PC-9 (cell line): ENCODE results near the gene GPR32.

Experiments
- EZH2 ChIP-seq: fragments of 200-600 bp; sonication (generic); IDR thresholded peaks from 2 replicates; pipeline ENCODE4 v1.8.0; 2017; ENCODE audit warnings: antibody characterized with exemption, low read depth
- TF ChIP-seq, protein P1 (sequence below): fragments of 200-600 bp; sonication (generic); conservative IDR thresholded peaks from 2 replicates; pipeline ENCODE4 v1.6.1; 2017; ENCODE audit warnings: mixed run types, antibody characterized with exemption, mild to moderate bottlenecking, moderate library complexity

DNA sequence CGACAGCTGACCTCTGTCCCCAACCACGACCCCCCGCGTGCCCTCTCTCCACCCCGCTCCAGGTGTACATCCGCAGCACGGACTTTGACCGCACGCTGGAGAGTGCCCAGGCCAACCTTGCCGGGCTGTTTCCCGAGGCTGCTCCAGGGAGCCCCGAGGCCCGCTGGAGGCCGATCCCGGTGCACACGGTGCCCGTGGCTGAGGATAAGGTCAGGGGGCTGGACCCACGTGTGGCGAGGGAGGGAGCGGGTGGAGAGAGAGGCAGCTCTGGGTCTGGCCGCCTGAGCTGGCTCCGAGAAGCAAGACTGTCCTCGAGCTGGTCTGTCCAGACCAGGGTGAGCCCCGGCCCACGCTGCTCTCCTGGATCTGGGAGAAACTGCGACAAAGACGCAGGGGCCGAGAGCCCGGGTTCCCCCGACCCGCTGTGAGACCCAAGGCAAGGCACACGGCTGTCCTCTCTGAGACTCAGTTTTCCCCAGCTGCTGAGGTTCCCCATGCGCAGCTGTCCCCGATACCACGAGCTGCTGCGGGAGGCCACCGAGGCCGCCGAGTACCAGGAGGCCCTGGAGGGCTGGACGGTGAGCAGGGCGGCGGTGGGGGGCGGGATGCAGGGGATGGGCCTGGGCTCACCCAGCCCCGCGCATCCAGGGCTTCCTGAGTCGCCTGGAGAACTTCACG lies 21.5 kb downstream of the GPR32 start:
- TF ChIP-seq, protein P1, sequence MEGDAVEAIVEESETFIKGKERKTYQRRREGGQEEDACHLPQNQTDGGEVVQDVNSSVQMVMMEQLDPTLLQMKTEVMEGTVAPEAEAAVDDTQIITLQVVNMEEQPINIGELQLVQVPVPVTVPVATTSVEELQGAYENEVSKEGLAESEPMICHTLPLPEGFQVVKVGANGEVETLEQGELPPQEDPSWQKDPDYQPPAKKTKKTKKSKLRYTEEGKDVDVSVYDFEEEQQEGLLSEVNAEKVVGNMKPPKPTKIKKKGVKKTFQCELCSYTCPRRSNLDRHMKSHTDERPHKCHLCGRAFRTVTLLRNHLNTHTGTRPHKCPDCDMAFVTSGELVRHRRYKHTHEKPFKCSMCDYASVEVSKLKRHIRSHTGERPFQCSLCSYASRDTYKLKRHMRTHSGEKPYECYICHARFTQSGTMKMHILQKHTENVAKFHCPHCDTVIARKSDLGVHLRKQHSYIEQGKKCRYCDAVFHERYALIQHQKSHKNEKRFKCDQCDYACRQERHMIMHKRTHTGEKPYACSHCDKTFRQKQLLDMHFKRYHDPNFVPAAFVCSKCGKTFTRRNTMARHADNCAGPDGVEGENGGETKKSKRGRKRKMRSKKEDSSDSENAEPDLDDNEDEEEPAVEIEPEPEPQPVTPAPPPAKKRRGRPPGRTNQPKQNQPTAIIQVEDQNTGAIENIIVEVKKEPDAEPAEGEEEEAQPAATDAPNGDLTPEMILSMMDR: no peak
- no peak for TF ChIP-seq EZH2
